Measurements from ENCODE around the gene LRRTM3.

DNA sequence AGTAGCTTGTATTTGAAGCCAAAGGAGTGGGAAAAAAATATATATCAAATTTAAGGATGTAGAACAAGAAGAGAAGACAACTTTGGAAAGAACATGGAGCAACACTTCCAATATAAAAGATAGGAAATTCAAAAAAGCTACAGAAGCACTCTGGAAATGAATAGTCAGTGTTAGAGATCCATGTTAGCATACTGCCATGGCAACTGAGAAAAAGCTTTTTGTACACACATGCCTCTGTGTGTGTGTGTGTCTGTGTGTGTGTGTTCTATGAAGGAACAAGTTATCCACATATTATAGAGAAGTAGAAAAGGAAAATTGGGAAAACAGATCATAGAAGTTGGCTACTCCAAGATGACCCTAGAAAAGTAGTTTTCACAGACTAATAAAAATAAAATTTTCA is 96.3 kb downstream of the LRRTM3 start:
- no peak for TF ChIP-seq POLR2A (IDR thresholded peaks at IDR 0.05)
- TF ChIP-seq, protein P1, sequence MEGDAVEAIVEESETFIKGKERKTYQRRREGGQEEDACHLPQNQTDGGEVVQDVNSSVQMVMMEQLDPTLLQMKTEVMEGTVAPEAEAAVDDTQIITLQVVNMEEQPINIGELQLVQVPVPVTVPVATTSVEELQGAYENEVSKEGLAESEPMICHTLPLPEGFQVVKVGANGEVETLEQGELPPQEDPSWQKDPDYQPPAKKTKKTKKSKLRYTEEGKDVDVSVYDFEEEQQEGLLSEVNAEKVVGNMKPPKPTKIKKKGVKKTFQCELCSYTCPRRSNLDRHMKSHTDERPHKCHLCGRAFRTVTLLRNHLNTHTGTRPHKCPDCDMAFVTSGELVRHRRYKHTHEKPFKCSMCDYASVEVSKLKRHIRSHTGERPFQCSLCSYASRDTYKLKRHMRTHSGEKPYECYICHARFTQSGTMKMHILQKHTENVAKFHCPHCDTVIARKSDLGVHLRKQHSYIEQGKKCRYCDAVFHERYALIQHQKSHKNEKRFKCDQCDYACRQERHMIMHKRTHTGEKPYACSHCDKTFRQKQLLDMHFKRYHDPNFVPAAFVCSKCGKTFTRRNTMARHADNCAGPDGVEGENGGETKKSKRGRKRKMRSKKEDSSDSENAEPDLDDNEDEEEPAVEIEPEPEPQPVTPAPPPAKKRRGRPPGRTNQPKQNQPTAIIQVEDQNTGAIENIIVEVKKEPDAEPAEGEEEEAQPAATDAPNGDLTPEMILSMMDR (IDR thresholded peaks at IDR 0.05): no peak

Data from adrenal gland (tissue), 5 donors.